HG02870 (cell line): ENCODE results near the gene PREP.
"Not testable (repeated sequence)": the region's sequence is repeated elsewhere in the genome, so short reads cannot be mapped to it uniquely, and the experiment has no call there.

Source experiments
- ATAC-seq: cut with Tn5 transposase; IDR thresholded peaks from one replicate; pipeline ENCODE4 v1.9.1; 2021; ENCODE audit warnings: mild to moderate bottlenecking, moderate library complexity; ENCODE audit not compliant: unreplicated experiment

The PREP gene

DNA sequence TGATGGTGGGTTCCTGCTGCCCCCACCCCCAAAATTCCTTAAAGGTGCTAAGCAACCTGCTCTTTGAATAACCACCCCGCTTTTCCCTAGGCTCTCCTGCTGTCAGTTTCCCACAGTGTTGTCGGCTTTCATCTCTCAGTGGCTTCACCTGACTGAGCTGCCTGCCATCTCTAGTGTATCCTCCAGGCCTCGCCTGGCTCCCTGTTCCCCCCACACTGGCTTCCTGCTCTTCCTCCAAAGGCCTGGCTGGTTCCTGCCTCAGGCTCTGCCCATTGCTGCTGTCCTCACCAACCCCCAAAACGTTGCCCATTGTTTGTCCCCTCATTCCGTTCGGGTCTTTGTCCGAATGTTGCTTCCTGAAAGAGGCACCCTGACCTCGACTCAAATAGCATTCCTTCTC lies 129.3 kb downstream of the PREP start:
- ATAC-seq: no peak

DNA sequence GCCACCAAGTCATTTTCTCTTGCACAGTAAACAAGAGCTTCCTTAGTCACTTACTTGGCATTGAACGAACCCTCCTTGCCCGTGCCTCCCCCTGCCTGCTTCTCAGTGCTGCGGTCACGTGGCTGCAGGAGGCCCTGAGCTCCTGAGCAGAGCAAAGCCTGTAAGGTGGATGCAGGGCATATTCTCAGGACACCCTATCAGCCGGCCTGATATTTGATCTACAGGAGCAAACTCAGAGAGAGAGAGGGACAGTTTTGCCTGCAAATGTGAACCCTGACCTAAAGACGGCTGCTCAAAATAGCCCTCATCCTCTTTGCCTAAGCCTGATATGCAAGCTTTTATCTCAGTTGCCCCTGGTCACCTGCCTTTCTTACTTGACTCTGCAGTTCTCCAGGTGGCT lies 130.1 kb downstream of the PREP start:
- no peak for ATAC-seq

- no peak for ATAC-seq
Measured at GRCh38 chr6:105270511-105270910, 132.4 kb downstream of the PREP start.

- no peak for ATAC-seq
Measured at GRCh38 chr6:105269390-105269789, 133.5 kb downstream of the PREP start.

DNA sequence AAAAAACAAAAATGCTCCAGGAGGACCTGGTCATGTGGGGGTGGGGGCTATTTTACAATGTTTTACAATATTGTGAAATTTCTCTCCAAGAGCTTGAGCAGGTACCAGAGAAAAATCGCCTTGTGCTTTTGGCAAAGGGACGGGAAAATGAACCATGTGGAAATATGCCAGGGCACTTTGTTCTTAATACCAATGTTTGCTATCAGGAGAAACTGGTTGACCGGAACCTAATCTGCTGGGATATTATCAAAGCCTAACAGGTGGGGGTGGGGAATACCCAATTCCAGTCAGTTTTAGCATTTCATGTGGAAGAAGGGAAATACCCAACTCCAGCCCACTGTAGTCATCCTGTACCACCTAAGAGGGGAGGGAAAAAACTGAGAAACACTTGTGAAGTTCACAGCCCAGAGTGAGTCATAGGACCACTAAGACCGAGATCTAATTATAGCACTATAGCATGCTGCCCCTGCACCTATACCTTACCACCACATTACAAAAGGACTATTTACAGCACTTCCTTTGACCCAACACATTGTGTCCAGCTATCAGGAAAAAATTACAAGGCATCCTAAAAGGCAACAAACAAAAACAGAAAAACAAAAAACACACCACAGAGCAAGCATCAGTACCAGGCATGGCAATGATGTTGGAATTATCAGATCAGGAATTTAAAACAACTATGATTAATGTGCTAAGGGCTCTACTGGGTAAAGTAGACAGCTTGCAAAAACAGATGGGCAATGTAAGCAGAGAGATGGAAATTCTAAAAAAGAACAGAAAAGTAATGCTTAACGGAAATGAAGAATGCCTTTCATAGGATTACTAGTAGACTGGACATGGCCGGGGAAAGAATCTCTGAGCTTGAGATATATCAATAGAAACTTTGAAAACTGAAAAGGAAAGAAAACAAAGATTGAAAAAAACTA lies 138.9 kb downstream of the PREP start:
- no peak for ATAC-seq

- no peak for ATAC-seq
Measured at GRCh38 chr6:105259913-105260889, 142.7 kb downstream of the PREP start.

DNA sequence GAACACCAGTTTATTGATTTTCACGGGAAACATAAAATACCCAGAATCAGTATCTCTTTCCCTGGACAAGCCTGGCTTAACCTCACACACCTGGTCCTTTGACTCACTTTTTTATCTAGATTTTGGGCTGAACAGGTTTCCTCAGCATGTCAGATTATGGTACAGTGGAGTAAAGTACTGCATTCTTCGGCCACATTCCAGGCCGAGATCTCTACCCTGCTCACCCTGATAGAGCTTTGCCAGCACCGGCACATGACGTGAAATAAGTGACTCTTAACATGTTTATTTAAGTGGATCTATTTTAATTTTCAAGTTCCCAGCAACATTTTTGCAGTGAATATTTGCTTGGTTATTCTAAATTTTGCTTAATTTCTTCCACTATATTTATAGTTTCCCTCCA lies 144.1 kb downstream of the PREP start:
- no peak for ATAC-seq

- peak; percentile 85 for ATAC-seq
Measured at GRCh38 chr6:105257340-105257739, 145.5 kb downstream of the PREP start.

DNA sequence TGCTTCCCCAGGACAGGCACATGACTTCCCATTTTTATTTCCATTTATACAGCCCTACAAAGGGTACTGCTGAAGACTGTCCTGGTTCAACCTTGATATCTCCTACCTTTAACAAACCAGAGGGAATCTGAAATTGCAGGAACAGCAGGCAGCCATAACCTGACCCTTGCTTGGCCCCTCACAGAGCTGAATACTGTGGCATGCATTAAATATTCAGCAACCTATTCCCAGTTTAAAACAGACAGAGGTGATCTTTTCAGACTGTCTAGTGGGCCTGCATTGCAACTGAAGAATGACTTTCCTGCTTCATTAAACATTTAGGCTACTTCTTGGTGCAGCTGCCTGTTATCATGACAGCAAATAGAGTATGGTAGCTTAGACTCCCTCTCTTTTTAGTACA lies 146.3 kb downstream of the PREP start:
- ATAC-seq: no peak

DNA sequence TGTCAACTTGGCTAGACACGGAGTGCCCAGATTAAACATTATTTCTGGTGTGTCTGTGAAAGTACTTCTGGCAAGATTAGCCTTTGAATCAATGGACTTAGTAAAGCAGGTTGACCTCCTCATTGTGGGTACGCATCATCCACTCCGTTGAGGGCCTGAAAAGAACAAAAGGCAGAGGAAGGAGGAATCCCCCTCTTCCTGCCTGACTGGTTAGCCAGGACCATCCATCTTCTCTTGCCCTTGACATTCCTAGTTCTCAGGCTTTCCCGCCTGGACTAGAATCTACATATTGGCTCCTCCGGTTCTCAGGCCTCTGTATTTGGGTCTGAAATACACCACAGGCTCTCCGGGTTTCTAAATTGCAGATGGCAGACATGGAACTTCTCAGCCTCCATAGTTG lies 149.1 kb downstream of the PREP start:
- no peak for ATAC-seq

DNA sequence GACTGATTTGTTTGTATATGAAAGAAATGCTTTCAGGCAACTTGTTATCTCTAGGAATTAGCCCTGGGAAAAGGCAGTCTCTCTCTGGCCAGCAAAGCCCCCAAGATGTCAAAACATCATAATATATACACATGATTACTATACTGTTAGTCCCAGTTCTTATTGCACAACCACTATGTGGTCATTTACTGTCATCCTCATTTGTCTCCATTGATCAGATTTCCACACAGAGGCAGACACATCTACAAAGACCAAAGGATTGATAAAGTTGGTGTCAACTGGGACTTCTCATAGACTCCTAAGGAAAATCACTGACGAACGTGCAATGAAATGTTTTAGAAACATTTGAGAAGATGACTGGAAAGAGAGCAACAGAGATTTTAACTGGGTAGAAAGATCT lies 151.2 kb downstream of the PREP start:
- no peak for ATAC-seq

- no peak for ATAC-seq
Measured at GRCh38 chr6:105250533-105250932, 152.3 kb downstream of the PREP start.

DNA sequence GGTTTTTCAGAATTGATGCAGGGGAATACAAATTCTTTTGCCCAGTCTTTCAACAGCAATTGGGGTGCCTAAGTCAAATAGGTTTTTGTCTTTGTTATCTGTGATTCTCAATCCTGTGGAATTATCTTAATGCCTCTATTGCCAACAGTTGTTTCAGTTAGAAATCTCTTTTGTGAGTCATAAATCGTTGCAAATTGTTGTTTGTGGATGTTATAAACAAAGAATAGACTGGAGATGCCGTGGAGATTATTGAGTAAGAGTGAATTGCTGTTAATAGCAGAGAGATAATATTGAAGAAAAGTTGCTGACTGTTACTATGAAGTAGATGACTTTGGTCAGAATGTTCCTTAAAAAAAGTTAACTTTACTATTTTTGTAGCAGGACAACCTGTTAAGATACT lies 159.4 kb downstream of the PREP start:
- no peak for ATAC-seq

DNA sequence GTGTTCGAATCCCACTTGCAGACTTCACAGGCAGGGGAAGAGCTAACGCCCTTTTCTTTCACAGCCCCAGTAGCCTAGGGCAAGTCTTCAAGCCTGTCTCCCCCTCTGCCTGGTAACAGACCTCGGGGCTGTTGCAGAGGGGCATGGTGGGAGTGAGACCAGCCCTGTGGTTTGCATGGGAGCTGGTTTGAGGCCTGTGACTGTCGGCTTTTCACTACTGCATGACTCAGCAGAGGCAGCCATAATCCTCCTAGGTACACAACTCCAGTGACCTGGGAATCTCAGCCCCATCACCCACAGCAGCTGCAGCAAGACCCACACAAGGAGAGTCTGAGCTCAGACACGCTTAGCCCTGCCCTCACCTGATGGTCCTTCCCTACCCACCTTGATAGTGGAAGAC lies 167.7 kb downstream of the PREP start:
- no peak for ATAC-seq

DNA sequence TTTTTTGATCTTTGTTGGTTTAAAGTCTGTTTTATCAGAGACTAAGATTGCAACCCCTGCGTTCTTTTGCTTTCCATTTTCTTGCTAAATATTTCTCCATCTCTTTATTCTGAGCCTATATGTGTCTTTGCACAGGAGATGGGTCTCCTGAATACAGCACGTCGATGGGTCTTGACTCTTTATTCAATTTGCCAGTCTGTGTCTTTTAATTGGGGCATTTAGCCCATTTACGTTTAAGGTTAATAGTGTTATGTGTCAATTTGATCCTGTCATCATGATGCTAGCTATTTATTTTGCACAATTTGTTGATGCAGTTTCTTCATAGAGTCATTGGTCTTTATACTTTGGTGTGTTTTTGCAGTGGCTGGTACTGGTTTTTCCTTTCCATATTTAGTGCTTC lies 171.1 kb downstream of the PREP start:
- ATAC-seq: not testable (repeated sequence)
